ENCODE data around the gene FAM8A1.

DNA sequence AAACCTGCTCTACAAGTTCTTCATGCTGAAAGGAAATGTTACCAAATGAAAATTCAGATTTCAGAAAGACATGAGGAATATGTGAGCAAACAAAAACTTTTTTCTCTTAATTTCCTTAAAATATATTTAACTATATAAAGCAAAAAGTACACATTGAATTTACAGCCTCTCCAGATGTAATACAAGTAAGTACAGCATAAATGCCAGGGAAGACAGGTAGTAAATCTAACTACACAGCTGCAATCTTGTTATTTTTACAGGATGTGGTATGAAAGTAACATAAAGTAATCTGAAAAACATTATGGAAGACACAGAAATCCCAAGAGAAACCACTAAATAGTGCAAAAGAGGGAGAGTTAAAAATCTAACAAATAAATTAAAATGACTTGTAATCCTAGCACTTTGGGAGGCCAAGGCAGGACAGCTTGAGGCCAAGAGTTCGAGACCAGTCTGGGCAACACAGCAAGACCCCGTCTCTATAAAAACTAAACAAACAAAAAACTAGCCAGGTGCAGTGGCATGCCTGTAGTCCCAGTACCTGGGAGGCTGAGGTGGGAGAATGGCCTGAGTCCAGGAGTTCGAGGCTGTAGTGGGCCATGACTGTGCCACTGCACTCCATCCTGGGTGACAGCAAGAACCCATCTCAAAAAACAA, 50.7 kb downstream of the FAM8A1 start:
- TF ChIP-seq, protein P1, sequence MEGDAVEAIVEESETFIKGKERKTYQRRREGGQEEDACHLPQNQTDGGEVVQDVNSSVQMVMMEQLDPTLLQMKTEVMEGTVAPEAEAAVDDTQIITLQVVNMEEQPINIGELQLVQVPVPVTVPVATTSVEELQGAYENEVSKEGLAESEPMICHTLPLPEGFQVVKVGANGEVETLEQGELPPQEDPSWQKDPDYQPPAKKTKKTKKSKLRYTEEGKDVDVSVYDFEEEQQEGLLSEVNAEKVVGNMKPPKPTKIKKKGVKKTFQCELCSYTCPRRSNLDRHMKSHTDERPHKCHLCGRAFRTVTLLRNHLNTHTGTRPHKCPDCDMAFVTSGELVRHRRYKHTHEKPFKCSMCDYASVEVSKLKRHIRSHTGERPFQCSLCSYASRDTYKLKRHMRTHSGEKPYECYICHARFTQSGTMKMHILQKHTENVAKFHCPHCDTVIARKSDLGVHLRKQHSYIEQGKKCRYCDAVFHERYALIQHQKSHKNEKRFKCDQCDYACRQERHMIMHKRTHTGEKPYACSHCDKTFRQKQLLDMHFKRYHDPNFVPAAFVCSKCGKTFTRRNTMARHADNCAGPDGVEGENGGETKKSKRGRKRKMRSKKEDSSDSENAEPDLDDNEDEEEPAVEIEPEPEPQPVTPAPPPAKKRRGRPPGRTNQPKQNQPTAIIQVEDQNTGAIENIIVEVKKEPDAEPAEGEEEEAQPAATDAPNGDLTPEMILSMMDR (conservative IDR thresholded peaks at IDR 0.05; ENCODE audit: low read depth, low read length), result no peak
- TF ChIP-seq EZH2phosphoT487 (IDR thresholded peaks at IDR 0.05; ENCODE audit: borderline replicate concordance, low read length) (no peak), EZH2 (IDR thresholded peaks at IDR 0.05; ENCODE audit: low read length, unreplicated experiment) (no peak)

Data from PC-3 (cell line).